Loucy (cell line): ENCODE data around the gene KRT4.

Experiments
- EZH2phosphoT487 ChIP-seq: fragments of 200-600 bp; IDR thresholded peaks from 2 replicates; pipeline ENCODE4 v1.6.1; 2018; ENCODE audit warnings: antibody characterized with exemption, mild to moderate bottlenecking, moderate library complexity, borderline replicate concordance
- TF ChIP-seq, protein P1 (sequence below): fragments of 200-600 bp; sonication (generic); conservative IDR thresholded peaks from 2 replicates; pipeline ENCODE4 v1.5.1; 2014; ENCODE audit warnings: mild to moderate bottlenecking, antibody characterized with exemption, low read length

DNA sequence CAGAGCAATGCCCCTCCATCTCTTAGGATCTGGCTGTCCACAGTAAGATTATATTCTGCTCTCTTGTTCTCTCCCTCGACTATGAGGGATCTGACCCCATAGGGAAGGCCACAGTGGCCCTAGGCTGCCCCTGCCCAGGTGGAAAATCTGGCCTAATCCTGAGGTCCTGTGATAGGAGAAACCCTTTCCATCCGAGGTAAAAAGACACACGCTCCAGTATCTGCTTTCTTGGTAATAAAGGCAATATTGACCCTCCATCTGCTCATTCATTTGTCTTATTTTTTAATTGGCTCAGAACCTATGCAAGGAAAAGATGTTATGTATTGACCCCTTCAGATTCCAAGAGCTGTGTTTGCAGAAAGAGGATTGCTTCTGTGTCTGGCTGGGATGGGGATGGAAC lies 46.5 kb downstream of the KRT4 start:
- TF ChIP-seq EZH2phosphoT487, result no peak
- TF ChIP-seq, protein P1, sequence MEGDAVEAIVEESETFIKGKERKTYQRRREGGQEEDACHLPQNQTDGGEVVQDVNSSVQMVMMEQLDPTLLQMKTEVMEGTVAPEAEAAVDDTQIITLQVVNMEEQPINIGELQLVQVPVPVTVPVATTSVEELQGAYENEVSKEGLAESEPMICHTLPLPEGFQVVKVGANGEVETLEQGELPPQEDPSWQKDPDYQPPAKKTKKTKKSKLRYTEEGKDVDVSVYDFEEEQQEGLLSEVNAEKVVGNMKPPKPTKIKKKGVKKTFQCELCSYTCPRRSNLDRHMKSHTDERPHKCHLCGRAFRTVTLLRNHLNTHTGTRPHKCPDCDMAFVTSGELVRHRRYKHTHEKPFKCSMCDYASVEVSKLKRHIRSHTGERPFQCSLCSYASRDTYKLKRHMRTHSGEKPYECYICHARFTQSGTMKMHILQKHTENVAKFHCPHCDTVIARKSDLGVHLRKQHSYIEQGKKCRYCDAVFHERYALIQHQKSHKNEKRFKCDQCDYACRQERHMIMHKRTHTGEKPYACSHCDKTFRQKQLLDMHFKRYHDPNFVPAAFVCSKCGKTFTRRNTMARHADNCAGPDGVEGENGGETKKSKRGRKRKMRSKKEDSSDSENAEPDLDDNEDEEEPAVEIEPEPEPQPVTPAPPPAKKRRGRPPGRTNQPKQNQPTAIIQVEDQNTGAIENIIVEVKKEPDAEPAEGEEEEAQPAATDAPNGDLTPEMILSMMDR, result no peak
